Uterus (tissue), 2 donors: ENCODE results near the gene C5orf15.

Experiments used
- POLR2A ChIP-seq, 2 donors: fragments of 450-650 bp; IDR thresholded peaks; one replicate each; pipeline ENCODE4 v1.6.1; 2016; ENCODE audit warnings: antibody characterized with exemption in 2 of 2, mild to moderate bottlenecking in 1 of 2, moderate library complexity in 1 of 2
- TF ChIP-seq, protein P1 (sequence below), 4 experiments: fragments of 200-600 bp in 2 of 4; fragments of 450-650 bp in 2 of 4; sonication (generic) in 2 of 4; IDR thresholded peaks; one replicate each; pipeline ENCODE4 v1.5.1; 2016 to 2019; ENCODE audit warnings: antibody characterized with exemption in 4 of 4, mild to moderate bottlenecking in 2 of 4, moderate library complexity in 1 of 4

GRCh38 chr5:133969654-133970324 lies 1.4 kb upstream of the C5orf15 start:
- TF ChIP-seq, protein P1, sequence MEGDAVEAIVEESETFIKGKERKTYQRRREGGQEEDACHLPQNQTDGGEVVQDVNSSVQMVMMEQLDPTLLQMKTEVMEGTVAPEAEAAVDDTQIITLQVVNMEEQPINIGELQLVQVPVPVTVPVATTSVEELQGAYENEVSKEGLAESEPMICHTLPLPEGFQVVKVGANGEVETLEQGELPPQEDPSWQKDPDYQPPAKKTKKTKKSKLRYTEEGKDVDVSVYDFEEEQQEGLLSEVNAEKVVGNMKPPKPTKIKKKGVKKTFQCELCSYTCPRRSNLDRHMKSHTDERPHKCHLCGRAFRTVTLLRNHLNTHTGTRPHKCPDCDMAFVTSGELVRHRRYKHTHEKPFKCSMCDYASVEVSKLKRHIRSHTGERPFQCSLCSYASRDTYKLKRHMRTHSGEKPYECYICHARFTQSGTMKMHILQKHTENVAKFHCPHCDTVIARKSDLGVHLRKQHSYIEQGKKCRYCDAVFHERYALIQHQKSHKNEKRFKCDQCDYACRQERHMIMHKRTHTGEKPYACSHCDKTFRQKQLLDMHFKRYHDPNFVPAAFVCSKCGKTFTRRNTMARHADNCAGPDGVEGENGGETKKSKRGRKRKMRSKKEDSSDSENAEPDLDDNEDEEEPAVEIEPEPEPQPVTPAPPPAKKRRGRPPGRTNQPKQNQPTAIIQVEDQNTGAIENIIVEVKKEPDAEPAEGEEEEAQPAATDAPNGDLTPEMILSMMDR (IDR thresholded peaks at IDR 0.05) = no peak
- no peak for TF ChIP-seq POLR2A (IDR thresholded peaks at IDR 0.05)
